ENCODE data around the gene RNU5B-1.

The RNU5B-1 gene

DNA sequence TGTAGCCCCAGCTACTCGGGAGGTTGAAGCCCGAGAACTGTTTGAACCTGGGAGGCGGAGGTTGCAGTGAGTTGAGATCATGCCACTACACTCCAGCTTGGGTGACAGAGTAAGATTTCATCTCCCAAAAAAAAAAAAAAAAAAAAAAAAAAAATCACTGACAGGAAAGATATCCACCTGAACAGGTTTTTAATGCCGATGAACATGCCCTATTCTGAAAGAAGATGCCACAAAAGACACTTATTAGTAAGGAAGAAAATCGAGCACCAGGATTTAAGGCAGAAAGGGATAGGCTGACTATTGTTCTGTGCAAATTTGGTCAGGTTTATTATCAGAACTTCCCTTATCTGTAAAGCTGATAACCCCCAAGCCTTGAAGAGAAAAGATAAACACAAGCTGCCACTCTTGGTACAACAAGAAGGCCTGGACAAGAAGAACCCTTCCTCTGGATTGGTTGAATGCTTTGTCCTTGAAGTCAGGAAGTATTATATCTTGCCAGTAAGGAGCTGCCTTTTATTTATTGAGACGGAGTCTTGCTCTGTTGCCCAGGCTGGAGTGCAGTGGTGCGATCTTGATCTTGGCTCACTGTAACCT, 15.1 kb upstream of the RNU5B-1 start:
- DNase-seq (ENCODE audit: low read depth), result no peak

DNA sequence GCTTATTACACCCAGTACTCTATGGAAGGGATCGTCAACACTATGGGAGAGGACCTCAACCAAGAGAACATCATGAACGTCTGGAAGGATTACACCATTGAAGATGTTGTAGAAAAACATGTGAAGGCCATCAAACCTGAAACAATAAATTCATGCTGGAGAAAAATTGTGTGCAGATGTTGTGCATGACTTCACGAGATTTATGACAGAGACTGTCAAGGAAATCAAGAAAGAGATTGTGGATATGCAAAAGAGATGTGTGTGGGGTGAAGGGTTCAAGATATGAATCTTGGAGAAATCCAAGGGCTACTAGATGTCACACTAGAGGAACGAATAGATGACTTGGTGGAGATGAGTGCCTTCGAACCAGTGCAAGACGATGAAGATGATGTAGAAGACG, 14.2 kb upstream of the RNU5B-1 start:
- DNase-seq (ENCODE audit: low read depth), result no peak

DNA sequence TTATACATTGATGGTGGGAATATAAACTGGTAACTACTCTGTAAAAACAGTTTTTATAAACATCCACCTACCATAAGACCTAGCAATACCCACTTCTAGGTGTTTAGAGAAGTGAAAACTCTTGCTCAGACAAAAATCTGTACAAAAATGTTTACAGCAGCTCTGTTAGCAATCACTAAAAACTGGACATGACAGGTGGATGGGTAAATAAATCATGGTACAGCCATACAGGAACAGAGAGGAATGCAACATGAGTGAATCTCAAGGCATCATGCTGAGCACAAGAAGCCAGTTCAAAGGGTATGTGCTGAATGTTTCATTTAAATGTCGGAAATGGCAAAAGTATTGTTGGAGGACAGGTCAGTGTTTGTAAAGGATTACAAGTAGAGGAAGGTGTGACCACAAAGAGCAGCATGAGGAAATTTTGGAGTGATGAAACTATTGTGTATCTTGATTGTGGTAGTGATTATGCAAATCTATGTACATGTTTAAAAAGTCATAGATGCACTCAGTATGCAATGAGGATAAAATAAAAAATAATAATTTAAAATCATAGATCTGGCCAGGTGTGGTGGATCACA, 11.4 kb upstream of the RNU5B-1 start:
- no peak for DNase-seq (ENCODE audit: low read depth)

DNA sequence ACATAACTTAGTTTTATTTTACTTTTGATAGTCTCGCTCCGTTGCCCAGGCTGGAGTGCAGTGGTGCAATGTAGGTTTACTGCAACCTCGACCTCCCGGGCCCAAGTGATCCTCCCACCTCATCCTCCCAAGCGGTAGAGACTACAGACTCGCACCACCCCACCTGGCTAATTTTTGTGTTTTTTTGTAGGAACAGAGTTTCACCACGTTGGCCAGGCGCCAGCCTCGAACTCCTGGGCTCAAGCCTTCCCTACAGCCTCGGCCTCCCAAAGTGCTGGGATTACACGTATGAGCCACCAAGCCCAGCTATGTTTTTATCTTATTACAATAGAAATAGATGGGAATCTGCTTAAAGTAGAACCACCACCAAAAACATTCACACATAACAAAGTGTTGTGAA, 5.7 kb upstream of the RNU5B-1 start:
- DNase-seq (ENCODE audit: low read depth), result no peak

DNA sequence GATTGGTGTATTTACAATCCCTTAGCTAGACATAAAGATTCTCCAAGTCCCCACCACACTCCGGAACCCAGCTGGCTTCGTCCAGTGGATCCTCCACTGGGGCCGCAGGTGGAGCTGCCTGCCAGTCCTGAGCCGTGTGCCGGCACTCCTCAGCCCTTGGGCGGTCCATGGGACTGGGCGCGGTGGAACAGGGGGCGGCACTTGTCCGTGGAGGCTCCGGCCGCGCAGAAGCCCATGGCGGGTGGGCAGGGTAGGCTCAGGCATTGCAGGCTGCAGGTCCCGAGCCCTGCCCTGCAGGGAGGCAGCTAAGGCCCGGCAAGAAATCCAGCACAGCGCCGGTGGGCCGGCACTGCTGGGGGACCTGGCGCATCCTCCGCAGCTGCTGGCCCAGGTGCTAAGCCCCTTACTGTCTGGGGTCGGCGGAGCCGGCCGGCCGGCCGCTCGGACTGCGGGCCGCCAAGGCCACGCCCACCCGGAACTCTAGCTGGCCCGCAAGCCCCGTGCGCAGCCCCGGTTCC, 3.5 kb upstream of the RNU5B-1 start:
- DNase-seq (ENCODE audit: low read depth), result no peak

DNA sequence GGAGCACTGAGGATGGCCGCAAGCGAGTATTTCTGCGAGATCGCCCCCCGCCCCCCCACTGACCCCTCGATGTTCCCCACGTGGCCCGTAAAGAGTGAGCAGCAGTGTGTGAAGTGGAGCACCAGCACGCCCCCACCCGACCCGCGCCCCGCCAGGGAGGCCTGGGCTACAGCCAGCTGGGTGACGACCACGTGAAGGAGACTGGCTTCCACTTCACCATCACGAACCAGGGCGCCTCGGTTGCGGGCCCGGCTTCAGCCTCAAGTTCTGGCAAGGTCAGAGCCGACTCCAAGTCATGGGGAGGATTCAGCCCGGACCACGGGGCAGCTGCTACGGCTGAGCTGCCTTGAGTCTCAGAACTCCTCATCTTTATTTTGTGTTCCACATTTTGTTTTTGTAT, 2.4 kb upstream of the RNU5B-1 start:
- no peak for DNase-seq (ENCODE audit: low read depth)

DNA sequence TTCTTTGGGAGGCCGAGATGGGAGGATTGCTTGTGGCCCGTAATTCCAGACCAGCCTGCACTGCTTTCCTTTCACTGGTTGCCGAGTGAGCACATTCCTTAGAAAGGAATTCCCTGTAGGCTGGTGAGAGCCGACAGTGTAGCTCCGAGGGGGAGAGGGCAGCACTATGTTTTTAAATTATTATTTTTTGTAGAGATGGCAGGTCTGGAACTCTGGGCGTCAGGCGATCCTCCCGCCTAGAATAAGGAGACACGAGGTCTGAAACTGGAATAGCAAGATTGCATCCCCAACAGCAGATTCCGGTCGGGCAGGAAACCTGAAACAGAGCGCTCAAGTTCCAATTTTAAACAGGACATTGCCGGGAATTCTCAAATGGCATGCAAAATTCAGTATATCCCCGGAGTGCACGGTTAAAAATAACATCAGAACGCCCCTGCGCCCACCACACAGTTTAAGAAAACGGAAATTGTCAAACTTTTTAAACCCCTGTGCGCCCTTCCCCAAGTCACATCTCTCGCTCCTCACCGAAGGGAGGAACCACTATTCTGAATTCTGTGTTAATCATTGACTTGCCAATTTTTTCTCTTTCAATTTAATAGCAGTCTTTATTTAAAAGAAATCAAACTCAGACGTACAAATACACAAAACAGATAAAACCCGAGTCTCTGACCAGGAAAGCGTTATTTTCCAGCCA, 643 bp upstream of the RNU5B-1 start:
- DNase-seq (ENCODE audit: low read depth), result no peak

DNA sequence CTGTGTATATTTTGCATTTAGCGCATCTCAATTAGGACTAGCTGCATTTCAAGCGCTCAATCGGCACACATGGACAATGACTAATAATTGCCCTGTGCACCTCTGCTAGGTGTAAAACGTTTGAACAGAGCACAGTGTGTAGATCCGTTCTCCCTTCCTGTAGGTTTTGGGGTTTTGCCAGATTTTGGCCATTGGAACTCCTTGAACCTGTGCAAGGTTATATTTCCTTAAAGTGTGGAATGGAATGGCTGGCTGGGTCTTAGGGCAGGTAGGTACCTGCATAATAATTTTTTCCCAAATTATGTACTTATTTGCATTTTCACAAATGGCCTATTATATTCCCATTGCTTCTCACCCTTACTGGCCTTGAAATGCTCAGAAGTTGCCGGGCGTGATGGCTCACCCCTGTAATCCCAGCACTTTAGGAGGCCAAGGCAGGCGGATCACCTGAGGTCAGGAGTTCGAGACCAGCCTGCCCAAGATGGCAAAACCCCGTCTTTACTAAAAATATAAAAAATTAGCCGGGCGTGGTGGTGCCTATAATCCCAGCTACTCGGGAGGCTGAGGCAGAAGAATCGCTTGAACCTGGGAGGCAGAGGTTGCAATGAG, 777 bp downstream of the RNU5B-1 start:
- DNase-seq (ENCODE audit: low read depth), result no peak

DNA sequence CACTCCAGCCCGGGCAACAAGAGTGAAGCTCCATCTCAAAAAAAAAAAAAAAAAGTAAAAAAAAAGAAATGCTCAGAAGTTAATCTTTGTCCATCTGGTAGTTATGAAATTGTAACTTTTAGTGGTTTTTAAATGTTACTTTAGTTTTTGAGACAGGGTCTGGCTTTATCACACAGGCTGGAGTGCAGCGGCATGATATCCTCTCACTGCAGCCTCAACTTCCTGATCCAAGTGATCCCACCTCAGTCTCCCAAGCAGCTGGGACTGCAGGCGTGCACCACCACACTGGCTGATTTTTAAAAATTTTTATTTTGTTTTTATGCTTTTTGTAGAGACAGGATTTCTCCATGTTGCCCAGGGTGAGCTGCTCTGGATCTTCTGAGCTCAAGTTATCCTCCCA, 1.3 kb downstream of the RNU5B-1 start:
- no peak for DNase-seq (ENCODE audit: low read depth)

DNA sequence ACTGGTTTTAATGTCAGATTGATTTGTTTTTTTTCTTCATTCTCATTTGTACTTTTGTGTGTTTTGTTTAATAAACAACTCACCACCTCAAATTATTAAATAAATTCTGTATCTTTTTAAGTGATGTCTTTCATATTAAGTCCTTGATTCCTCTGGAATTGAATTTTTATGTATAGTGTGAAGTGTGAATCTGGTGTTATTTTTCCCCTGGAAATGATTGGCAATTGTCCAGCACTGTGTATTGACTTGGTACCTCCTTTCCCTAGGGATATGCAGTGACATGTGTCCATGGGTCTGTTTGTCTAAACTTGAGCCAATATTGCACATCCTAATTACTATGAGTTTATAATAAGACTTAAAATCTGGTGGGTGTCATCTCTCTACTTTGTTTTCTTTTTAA, 2.1 kb downstream of the RNU5B-1 start:
- DNase-seq (ENCODE audit: low read depth), result no peak

DNA sequence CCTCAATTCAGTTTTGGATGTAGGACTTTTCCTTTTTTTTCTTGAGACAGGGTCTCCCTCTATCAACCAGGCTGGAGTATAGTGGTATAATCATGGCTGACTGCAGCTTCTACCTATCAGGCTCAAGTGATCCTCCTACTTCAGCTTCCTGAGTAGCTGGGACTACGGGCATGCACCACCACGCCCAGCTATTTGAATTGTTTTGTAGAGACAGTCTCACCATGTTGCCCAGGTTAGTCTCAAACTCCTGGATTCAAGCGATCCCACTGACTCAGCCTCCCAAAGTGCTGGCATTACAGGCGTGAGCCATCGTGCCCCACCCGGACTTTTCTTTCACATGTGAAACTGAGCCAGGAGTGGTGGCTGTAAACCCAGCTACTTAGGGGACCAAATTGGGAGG, 3.5 kb downstream of the RNU5B-1 start:
- no peak for DNase-seq (ENCODE audit: low read depth)

DNA sequence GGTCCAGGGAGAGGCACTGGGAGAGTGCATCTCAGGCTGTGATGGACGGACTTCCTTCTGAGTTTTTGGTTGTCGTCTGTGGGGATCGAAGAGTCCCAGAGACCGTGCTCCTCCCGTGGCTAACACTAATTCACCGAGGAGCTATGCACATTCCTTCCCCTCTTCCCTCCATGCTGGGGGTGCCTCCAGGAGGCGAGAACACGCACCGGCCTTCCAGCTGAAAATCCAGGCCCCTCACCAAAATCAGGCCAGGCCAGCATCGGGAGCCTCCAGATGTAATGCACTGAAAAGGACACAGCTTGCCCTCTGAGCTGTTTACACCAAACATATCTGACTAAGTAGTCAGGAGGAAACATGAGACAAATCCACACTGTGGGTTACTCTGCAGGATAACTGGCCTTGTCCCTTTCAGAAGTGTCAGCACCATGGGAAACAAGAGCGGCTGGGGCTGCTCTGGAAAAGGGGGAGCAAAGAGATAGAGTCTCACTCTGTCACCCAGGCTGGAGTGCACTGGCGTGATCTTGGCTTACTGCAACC, 5.5 kb downstream of the RNU5B-1 start:
- no peak for DNase-seq (ENCODE audit: low read depth)

DNA sequence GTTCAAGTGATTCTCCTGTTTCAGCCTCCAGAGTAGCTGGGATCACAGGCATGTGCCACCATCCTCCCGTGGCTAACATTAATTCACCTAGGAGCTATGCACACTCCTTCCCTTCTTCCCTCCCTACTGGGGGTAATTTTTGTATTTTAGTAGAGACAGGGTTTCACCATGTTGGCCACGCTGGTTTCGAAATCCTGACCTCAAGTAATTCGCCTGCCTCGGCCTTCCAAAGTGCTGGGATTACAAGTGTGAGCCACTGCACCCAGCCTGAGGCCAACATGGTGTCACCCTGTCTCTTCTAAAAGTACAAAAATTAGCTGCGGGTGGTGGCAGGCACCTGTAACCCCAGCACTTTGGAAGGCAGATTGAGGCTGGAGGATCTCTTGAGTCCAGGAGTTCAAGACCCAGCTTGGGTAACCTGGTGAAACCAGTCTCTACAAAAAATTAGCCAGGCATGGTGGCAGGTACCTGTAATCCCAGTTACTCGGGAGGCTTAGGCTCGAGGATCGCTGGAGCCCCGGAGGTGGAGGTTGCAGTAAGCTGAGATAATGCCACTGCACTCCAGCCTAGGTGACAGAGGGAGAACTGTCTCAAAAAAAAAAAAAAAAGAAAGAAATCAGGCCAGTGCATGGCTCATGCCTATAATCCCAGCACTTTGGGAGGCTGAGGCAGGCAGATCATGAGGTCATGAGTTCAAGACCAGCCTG, 6.1 kb downstream of the RNU5B-1 start:
- DNase-seq (ENCODE audit: low read depth), result no peak

DNA sequence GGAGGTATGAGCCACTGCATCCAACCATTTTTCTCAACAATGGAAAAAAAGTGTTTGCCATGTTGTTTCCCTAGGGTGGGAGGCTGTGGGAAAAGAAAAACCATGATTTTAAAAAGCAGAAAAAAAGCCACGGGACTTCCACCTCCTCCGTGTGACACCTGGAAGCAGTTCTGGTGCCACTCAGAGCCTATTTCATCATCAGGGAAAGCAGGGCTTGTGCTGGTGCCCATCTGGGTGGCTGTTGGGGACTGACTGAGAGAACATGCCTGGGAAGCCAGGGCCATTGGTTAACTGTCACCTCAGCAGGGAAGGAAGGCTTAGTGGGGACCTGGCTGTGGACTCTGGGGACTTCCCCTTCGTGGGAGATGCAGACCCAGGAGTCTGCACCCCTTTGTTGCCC, 7.3 kb downstream of the RNU5B-1 start:
- no peak for DNase-seq (ENCODE audit: low read depth)

DNA sequence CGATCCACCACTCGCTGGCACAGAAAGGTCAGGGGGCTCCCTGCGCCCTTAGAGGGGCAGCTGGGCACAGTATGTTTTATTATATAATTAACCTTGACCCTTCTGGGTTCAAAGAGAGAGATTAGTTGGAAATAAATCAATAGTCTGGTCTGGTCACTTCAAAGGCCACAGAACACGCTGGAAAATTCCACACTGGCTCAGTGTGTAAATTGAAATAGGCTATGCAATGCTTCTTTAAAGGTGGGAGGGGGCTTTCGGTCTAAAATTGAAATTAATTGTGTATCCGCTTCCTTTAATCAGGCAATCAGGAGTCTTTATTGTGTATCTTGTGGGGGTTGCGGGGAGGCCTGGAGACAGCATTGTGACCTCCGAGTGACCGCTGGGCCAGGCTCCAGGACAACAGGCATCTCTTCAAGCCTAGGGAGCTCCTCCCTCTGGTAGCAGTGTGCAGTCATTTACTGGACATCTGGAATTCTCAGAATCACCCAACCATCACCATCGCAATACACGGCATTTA, 8.0 kb downstream of the RNU5B-1 start:
- no peak for DNase-seq (ENCODE audit: low read depth)

DNA sequence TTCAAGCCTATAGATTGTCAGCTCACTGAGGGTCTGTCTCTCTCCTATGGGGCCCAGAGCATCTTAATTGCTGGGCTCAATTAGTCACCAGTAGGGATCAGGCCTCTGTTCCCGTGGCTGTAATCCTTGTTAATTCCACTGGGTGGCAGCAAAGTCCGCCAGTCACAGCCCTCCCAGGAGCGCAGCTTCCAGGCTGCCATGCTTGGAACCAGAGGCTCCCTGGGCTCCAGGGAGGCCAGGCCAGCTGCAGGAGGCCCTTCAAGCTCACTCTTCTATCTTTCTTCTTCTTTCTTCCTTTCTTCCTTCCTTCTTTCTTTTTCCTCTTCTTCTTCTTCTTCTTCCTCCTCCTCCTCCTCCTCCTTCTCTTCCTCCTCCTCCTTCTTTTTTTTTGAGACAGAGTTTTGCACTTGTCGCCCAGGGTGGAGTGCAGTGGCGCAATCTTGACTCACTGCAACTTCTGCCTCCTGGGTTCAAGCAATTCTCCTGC, 14.4 kb downstream of the RNU5B-1 start:
- DNase-seq (ENCODE audit: low read depth), result peak; percentile 56

DNA sequence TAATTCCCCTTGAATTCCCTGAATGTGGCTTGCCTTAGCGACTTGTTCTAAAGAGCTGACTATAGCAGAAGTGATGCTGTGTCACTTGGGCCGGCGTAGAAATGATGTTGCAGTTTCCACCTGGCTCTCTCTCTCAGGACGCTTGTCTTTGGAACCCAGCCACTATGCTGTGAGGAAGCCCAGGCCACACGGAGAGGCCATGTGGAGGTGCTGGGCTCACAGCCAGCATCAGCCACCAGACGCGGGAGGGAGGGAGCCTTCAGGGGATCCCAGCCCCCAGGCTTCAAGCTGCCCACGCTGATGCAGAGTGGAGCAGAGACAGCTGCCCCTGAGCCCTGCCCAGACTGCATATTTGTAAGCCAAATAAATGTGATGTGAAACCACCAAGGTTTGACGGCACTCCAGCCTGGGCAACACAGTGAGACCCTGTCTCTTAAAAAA, 18.6 kb downstream of the RNU5B-1 start:
- DNase-seq (ENCODE audit: low read depth), result no peak

DNA sequence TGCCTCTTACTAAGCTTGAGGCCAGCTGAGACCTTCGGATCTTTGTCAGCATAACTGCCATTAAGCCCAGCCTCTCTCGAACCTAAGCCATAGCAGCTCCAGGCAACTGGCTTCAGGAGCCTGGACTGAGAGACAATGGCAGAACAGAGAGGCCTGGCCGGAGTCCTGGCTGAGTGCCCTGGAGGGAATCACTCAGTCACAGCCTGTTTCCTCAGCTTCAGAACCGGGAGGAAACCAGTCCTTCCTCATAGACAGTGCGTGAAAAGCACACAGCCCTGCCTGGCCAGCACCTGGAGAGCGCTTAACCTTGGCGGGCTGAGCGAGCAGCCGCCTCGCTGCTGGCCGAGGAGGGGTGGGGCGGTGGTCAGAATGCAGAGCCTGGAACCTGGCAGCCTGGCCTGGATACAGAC, 21.6 kb downstream of the RNU5B-1 start:
- no peak for DNase-seq (ENCODE audit: low read depth)

DNA sequence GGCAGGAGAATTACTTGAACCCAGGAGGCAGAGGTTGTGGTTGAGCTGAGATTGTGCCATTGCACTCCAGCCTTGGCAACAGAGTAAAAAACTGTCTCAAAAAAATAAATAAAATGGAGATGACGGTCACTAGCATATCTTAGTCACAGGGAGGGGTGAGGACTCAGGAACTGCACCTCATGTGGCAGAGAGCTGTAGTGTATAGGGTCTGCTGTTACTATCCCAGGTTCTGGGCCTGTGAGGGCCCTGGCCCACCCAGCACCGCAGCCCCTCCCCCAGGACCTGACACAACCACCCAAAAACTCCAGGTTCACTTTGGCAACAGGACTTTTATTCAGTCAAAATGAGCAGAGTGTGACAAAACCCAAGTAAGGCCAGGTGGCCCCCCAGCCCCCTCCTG, 22.3 kb downstream of the RNU5B-1 start:
- DNase-seq (ENCODE audit: low read depth), result no peak

DNA sequence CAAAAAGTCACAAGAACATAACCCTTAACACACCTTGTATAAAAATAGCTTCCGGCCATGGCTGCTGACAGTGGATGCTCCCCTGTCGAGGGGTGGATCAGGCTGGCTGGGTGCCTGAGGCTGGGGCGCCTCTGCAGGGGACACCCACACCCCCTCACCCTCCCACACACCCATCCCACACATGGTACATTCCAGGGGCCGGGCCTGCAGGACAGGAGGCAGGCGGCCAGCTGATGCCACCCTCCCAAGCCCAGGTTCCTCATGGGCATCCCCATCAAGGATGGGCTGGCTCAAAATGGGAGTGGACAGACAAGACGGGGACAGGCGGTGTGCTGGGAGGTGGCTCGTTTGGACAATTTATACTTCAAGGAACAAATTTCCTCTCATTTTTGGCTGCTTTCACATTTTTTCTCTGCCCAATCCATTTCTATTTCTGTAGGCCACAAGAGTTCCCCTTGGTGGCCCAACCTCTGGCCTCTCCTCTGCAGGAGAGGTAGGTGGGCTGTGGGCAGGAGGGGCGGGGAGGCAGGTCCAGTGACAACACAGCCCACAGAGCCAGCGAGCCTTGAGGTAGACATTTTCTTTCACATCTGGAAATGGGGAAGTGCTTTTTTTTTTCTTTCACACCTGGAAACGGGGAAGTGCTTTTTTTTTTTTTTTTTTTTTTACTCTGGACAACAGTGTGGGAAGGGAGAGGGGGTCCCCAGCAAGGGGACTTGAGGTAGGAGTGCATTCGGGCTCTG, 23.3 kb downstream of the RNU5B-1 start:
- DNase-seq (ENCODE audit: low read depth), result no peak
